GM12878 (cell line): ENCODE results near the gene SAC3D1. TPM values are rescaled to one million over a fixed set of nuclear protein-coding genes. Genes with fewer than 3 reads are reported as not detected.

ENCODE experiments used
- ATAC-seq: fragments of 200-7000 bp; cut with Tn5 transposase; 3 replicates; pipeline ENCODE4 v1.9.1; 2020; ENCODE audit warnings: mild to moderate bottlenecking, moderate library complexity
- BruUV-seq: library from RNA; stranded (reverse); fragments of 400-500 nt; replicated peaks from 2 replicates; lab custom pipeline; 2021; lab: Mats Ljungman, UMichigan
- CTCF ChIA-PET: fragments of 300-600 bp; sonication (Branson Sonifier 250); formaldehyde crosslinking; extraction: SDS; loops from one replicate; lab custom pipeline; 2021; ENCODE audit warnings: inconsistent platforms; lab: Yijun Ruan, JAX
- POLR2A ChIA-PET: fragments of 350-600 bp; formaldehyde crosslinking; extraction: SDS; loops from one replicate; lab custom pipeline; 2021; ENCODE audit warnings: inconsistent platforms; lab: Charles Lee
- RAD21 ChIA-PET: fragments of 300-600 bp; sonication (Branson Sonifier 250); formaldehyde crosslinking; loops from one replicate; lab custom pipeline; 2023; ENCODE audit warnings: antibody characterized with exemption; ENCODE audit not compliant: unreplicated experiment; lab: Charles Lee
- SMC1A ChIA-PET: fragments of 300-600 bp; sonication (Branson Sonifier 250); formaldehyde crosslinking; loops from one replicate; lab custom pipeline; 2023; ENCODE audit not compliant: unreplicated experiment, uncharacterized antibody; lab: Charles Lee
- DNase-seq: peaks from one replicate; pipeline ENCODE4 v3.0.0-alpha.2; 2011; ENCODE audit warnings: low read depth, low spot score
- FAIRE-seq: peaks from 3 replicates; lab custom pipeline; 2011; peaks lifted over from hg19 to GRCh38; lab: Jason Lieb, UNC
- H2AFZ ChIP-seq: 2 replicates; pipeline ENCODE4 v1.6.0; 2011; ENCODE audit warnings: low read depth, low read length, control low read depth; ENCODE audit not compliant: control insufficient read depth
- H3K27ac ChIP-seq: 2 replicates; pipeline ENCODE4 v1.5.1; 2011; ENCODE audit warnings: control low read depth; ENCODE audit not compliant: control insufficient read depth, insufficient read depth
- H3K27me3 ChIP-seq, 2 experiments: replicated peaks in 1 of 2; 2 replicates each; pipeline versions ENCODE4 v1.6.0 to v1.6.1; 2011; ENCODE audit warnings: low read length in 1 of 2; ENCODE audit not compliant: control insufficient read depth in 2 of 2, insufficient read depth in 2 of 2
- H3K36me3 ChIP-seq, 2 experiments: 2 replicates each; pipeline ENCODE4 v1.5.1; 2011; ENCODE audit warnings: low read length in 1 of 2; ENCODE audit not compliant: control insufficient read depth in 2 of 2, insufficient read depth in 2 of 2
- H3K4me1 ChIP-seq: 2 replicates; pipeline ENCODE4 v1.6.1; 2011; ENCODE audit warnings: mild to moderate bottlenecking, low read length, moderate library complexity, mixed read lengths; ENCODE audit not compliant: control insufficient read depth, insufficient read depth
- H3K4me2 ChIP-seq: 2 replicates; pipeline ENCODE4 v1.6.0; 2011; ENCODE audit warnings: control low read depth; ENCODE audit not compliant: control insufficient read depth, insufficient read depth
- H3K4me3 ChIP-seq: fragments of 200-600 bp; sonication (generic); 2 replicates; pipeline ENCODE4 v1.5.1; 2016
- H3K79me2 ChIP-seq: 2 replicates; pipeline ENCODE4 v1.6.0; 2011; ENCODE audit warnings: low read length; ENCODE audit not compliant: control insufficient read depth, insufficient read depth
- H3K9ac ChIP-seq: 2 replicates; pipeline ENCODE4 v1.8.0; 2011; ENCODE audit warnings: low read length, control low read depth, mixed read lengths; ENCODE audit not compliant: control insufficient read depth, insufficient read depth
- H3K9me3 ChIP-seq: replicated peaks from 3 replicates; pipeline ENCODE4 v1.5.1; 2011; ENCODE audit warnings: mild to moderate bottlenecking, low read length; ENCODE audit not compliant: control insufficient read depth, insufficient read depth
- H4K20me1 ChIP-seq: 2 replicates; pipeline ENCODE4 v1.6.0; 2011; ENCODE audit not compliant: control insufficient read depth, insufficient read depth
- ASH2L ChIP-seq: fragments of 300-600, 200-600 bp; sonication (generic); IDR thresholded peaks from 2 replicates; pipeline ENCODE4 v1.6.1; 2017; ENCODE audit warnings: low read depth, mild to moderate bottlenecking, borderline replicate concordance
- FOXM1 ChIP-seq: IDR thresholded peaks from 2 replicates; pipeline ENCODE4 v1.6.1; 2012; ENCODE audit warnings: low read depth, mild to moderate bottlenecking, inconsistent platforms, low read length, moderate library complexity
- MEF2A ChIP-seq: IDR thresholded peaks from 2 replicates; pipeline ENCODE4 v1.6.1; 2011; ENCODE audit warnings: low read depth, mild to moderate bottlenecking, low read length, moderate library complexity; ENCODE audit not compliant: insufficient read depth
- MTA2 ChIP-seq: fragments of 450-650 bp; IDR thresholded peaks from 2 replicates; pipeline ENCODE4 v1.6.1; 2016; ENCODE audit warnings: low read depth, mild to moderate bottlenecking, moderate library complexity
- PML ChIP-seq: IDR thresholded peaks from 2 replicates; pipeline ENCODE4 v1.6.1; 2012; ENCODE audit warnings: low read length, inconsistent platforms
- POLR2AphosphoS5 ChIP-seq: IDR thresholded peaks from 2 replicates; pipeline ENCODE4 v1.6.1; 2011; ENCODE audit warnings: mild to moderate bottlenecking, low read length, inconsistent platforms
- PRDM15 ChIP-seq: fragments of 450-650 bp; formaldehyde crosslinking; IDR thresholded peaks from 2 replicates; pipeline ENCODE4 v1.4.0; 2020; ENCODE audit warnings: mild to moderate bottlenecking, moderate library complexity
- SP1 ChIP-seq: IDR thresholded peaks from one replicate; pipeline ENCODE4 v1.6.1; 2011; ENCODE audit warnings: low read depth, low read length
- STAT1 ChIP-seq: fragments of 450-650 bp; conservative IDR thresholded peaks from 2 replicates; pipeline ENCODE4 v1.6.1; 2014; ENCODE audit warnings: antibody characterized with exemption, mild to moderate bottlenecking
- TARDBP ChIP-seq: IDR thresholded peaks from 2 replicates; pipeline ENCODE4 v1.6.1; 2016; ENCODE audit warnings: borderline replicate concordance
- TBL1XR1 ChIP-seq: IDR thresholded peaks from 2 replicates; pipeline ENCODE4 v1.6.1; 2012; ENCODE audit warnings: low read depth, low read length, improper control_type of control experiment
- ZBTB33 ChIP-seq: fragments of 450-650 bp; IDR thresholded peaks from 2 replicates; pipeline ENCODE4 v1.6.1; 2017; ENCODE audit warnings: mild to moderate bottlenecking
- WGBS: methylation state at CpG from one replicate; pipeline ENCODE4 v1.1.6; 2016; ENCODE audit warnings: low lambda C conversion rate; ENCODE audit not compliant: insufficient replicate concordance, insufficient coverage; ENCODE audit errors: missing lambda C conversion rate; 5-methylcytosine and 5-hydroxymethylcytosine counted together
- in situ Hi-C: fragments of 300-500 bp; cut with MboI; formaldehyde crosslinking; loops from 9 replicates; pipeline ENCODE4 v1.14.3; 2018; ENCODE audit warnings: mixed read lengths
- intact Hi-C: fragments of 100-400 bp; cut with micrococcal nuclease; formaldehyde crosslinking; loops from one replicate; pipeline ENCODE4 v1.14.2; 2022; ENCODE audit not compliant: unreplicated experiment
- polyA plus RNA-seq, 11 experiments: library from polyadenylated mRNA; depleted of rRNA in 4 of 11; unstranded in 6 of 11; stranded (reverse) in 5 of 11; fragments of >200 nt; fragmentation: Nextera tagmentation in 4 of 11; fragmentation: Illumina TruSeq in 1 of 11; extraction: Ambion mirVana in 4 of 11; extraction: Trizol in 1 of 11; gene quantifications; 1 replicate in 1 of 11; 2 replicates in 10 of 11; pipeline versions ENCODE4 v1.2.1 to v1.2.3, GENCODE V29; 2011 to 2016; ENCODE audit warnings: inconsistent platforms in 2 of 11, missing spikeins in 2 of 11, low read depth in 1 of 11
- total RNA-seq, 4 experiments: library from RNA; depleted of rRNA in 3 of 4; stranded (reverse); fragments of >200 nt in 3 of 4; fragmentation: Illumina TruSeq in 1 of 4; extraction: Trizol in 1 of 4; gene quantifications; 2 replicates each; pipeline versions ENCODE4 v1.2.1 to v1.2.3, GENCODE V29; 2013 to 2021
- TF ChIP-seq, protein P1 (sequence below): fragments of 450-650 bp; IDR thresholded peaks from 2 replicates; pipeline ENCODE4 v1.6.1; 2017; ENCODE audit warnings: borderline replicate concordance
- TF ChIP-seq, protein P2 (sequence below): fragments of 450-650 bp; IDR thresholded peaks from 2 replicates; pipeline ENCODE4 v1.6.1; 2018; ENCODE audit warnings: mild to moderate bottlenecking, low read depth, moderate library complexity; ENCODE audit not compliant: partially characterized antibody

Gene SAC3D1
- total and polyA plus RNA-seq, 10 of the 15 experiments (the other 5 are each of a cell fraction or from before 2014, with no cell fraction given), result 0.16 to 44.6 (median 12.1) TPM

DNA sequence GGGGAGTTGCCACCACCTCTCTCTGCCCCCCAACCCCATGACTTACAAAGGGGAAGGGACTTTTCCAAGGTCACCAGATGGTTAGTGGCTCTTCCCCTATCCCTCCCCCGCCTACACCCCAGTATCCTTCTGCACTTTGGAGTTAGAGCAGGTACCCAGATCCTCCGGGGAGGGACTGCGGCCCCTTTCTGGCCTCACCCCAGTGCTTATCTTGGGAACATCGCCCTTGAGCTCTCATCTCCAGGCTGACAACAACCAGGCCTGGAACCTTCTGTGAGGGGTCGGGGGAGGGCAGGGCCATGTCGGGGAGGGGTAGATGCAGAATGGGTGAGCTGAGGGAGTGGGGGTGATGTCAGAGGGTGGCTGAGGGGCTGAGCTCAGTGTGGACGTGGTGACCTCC lies 24.8 kb downstream of the SAC3D1 start:
- Histone ChIP-seq H2AFZ (no peak overlapping the region), H3K27ac (no peak overlapping the region), H4K20me1 (no peaks in the 10 kb centered on the region), H3K9ac (no peak overlapping the region), H3K79me2 (no peaks in the 10 kb centered on the region), H3K4me1 (peaks cover 6% of the 10 kb centered on the region), H3K27me3 (no peaks in the 10 kb centered on the region), H3K4me2 (no peak overlapping the region), H3K36me3 (no peaks in the 10 kb centered on the region), H3K9me3 (no peaks in the 10 kb centered on the region), H3K4me3 (no peak overlapping the region)
- POLR2A ChIA-PET, result no interaction called here
- 47% methylated on average over 6 of the region's 7 CpGs for WGBS
- SMC1A ChIA-PET, result interaction anchor here (0.6 to 1.0 kb wide), 2 partner anchors 17 to 266 kb away, joined by 3 to 4 read pairs; partner anchors contain the start of gene CDCA5
- intact Hi-C loops, result no loop called here
- ATAC-seq (no peak), FAIRE-seq (no peak), DNase-seq (no peak)
- in situ Hi-C loops, result no loop called here
- BruUV-seq, result no TSS peak
- CTCF ChIA-PET, result no interaction called here
- RAD21 ChIA-PET, result no interaction called here
- TF ChIP-seq, protein P1, sequence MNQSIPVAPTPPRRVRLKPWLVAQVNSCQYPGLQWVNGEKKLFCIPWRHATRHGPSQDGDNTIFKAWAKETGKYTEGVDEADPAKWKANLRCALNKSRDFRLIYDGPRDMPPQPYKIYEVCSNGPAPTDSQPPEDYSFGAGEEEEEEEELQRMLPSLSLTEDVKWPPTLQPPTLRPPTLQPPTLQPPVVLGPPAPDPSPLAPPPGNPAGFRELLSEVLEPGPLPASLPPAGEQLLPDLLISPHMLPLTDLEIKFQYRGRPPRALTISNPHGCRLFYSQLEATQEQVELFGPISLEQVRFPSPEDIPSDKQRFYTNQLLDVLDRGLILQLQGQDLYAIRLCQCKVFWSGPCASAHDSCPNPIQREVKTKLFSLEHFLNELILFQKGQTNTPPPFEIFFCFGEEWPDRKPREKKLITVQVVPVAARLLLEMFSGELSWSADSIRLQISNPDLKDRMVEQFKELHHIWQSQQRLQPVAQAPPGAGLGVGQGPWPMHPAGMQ, result no peak
- no peak for TF ChIP-seq SP1
- no peak for TF ChIP-seq PRDM15 (CRISPR knock-in tag)
- no peak for TF ChIP-seq ZBTB33
- no peak for TF ChIP-seq FOXM1
- TF ChIP-seq ASH2L, result no peak
- no peak for TF ChIP-seq TBL1XR1
- TF ChIP-seq TARDBP, result no peak
- TF ChIP-seq PML, result no peak
- no peak for TF ChIP-seq STAT1
- TF ChIP-seq MEF2A, result no peak
- TF ChIP-seq, protein P2, sequence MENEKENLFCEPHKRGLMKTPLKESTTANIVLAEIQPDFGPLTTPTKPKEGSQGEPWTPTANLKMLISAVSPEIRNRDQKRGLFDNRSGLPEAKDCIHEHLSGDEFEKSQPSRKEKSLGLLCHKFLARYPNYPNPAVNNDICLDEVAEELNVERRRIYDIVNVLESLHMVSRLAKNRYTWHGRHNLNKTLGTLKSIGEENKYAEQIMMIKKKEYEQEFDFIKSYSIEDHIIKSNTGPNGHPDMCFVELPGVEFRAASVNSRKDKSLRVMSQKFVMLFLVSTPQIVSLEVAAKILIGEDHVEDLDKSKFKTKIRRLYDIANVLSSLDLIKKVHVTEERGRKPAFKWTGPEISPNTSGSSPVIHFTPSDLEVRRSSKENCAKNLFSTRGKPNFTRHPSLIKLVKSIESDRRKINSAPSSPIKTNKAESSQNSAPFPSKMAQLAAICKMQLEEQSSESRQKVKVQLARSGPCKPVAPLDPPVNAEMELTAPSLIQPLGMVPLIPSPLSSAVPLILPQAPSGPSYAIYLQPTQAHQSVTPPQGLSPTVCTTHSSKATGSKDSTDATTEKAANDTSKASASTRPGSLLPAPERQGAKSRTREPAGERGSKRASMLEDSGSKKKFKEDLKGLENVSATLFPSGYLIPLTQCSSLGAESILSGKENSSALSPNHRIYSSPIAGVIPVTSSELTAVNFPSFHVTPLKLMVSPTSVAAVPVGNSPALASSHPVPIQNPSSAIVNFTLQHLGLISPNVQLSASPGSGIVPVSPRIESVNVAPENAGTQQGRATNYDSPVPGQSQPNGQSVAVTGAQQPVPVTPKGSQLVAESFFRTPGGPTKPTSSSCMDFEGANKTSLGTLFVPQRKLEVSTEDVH, result no peak
- no peak for TF ChIP-seq POLR2AphosphoS5
- TF ChIP-seq MTA2, result no peak
